Chondrocyte (in vitro differentiated cells): ENCODE results near the gene MCU. TPM values are rescaled to one million over a fixed set of nuclear protein-coding genes. Genes with fewer than 3 reads are reported as not detected.
A peak's percentile ranks its signal among the peaks of the same experiment; 100 is the strongest.
"Not testable (repeated sequence)": the region's sequence is repeated elsewhere in the genome, so short reads cannot be mapped to it uniquely, and the experiment has no call there.

ENCODE experiments used
- DNase-seq: peaks from one replicate; pipeline ENCODE4 v3.0.0; 2021; ENCODE audit warnings: mixed read lengths, low spot score
- H3K27ac Mint-ChIP-seq: one replicate; pipeline ENCODE4 v1.8.0; 2021; ENCODE audit warnings: mild to moderate bottlenecking, moderate library complexity, mixed read lengths; ENCODE audit not compliant: unreplicated experiment
- H3K27me3 Mint-ChIP-seq: 2 replicates; pipeline ENCODE4 v1.8.0; 2021; ENCODE audit warnings: low read depth, mixed read lengths
- H3K36me3 Mint-ChIP-seq: 2 replicates; pipeline ENCODE4 v1.8.0; 2021; ENCODE audit warnings: low read depth, mixed read lengths
- H3K4me1 Mint-ChIP-seq: 2 replicates; pipeline ENCODE4 v1.8.0; 2021; ENCODE audit warnings: low read depth, mild to moderate bottlenecking, mixed read lengths
- H3K4me3 Mint-ChIP-seq: one replicate; pipeline ENCODE4 v1.8.0; 2021; ENCODE audit warnings: mild to moderate bottlenecking, moderate library complexity, mixed read lengths; ENCODE audit not compliant: unreplicated experiment
- H3K9me3 Mint-ChIP-seq: 2 replicates; pipeline ENCODE4 v1.8.0; 2021; ENCODE audit warnings: low read depth, mixed read lengths
- CTCF ChIP-seq: fragments of 200-600 bp; sonication (generic); IDR thresholded peaks from 2 replicates; pipeline ENCODE4 v1.5.0; 2021; ENCODE audit warnings: antibody characterized with exemption, mild to moderate bottlenecking, moderate library complexity
- total RNA-seq: library from RNA; stranded (reverse); gene quantifications from 3 replicates; pipeline ENCODE4 v1.2.1, GENCODE V29; 2021

Gene MCU
- total RNA-seq, 1 donor from 2014 or later, result 51.8 TPM

GRCh38 chr10:72756674-72757385 is 64.9 kb downstream of the MCU start:
- Mint-ChIP-seq H3K27me3 (no peaks in the 10 kb centered on the region), H3K27ac (peak overlapping the region; percentile 13), H3K4me3 (no peak overlapping the region), H3K9me3 (no peaks in the 10 kb centered on the region), H3K36me3 (no peaks in the 10 kb centered on the region), H3K4me1 (peaks cover 48% of the 10 kb centered on the region)
- DNase-seq, result no peak
- TF ChIP-seq CTCF, result no peak

DNA sequence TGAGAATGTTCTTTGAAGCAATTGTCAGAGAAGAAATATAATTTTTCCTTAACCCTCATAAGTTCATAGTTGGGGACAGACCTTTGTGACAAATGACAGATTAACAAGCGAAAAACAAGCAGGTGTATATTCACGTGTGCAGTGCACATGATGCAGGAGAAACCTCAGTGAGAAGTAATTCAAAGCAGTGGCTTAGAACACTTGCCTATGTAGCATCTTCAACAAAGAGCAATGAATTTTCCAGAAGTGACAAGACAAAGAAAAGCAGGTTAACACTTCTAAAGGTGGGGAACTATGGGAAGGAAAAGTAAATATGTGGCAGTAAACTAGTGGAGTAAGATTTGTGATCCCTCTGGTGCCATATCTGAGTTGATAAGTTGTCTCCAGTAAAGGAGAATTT is 65.8 kb downstream of the MCU start:
- Mint-ChIP-seq H3K27me3 (no peaks in the 10 kb centered on the region), H3K4me3 (no peak overlapping the region), H3K9me3 (no peaks in the 10 kb centered on the region), H3K4me1 (peaks cover 51% of the 10 kb centered on the region), H3K36me3 (no peaks in the 10 kb centered on the region), H3K27ac (no peak overlapping the region)
- TF ChIP-seq CTCF, result no peak
- DNase-seq, result no peak

DNA sequence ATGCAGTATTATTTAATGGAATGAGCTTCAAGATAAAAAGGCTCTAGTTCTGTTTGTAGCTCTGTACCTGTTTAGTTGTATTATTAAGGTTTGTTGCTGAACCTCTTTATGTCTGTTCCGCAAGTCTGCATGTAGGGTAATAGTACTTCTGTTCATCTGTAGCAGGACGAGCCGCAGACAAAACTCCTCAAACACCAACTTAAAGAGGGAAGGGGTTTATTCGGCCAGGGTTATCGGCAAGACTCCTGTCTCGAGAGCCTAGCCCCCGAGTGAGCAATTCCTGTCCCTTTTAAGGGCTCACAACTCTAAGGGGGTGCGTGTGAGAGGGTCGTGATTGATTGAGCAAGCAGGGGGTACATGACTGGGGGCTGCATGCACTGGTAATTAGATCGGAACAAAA is 67.0 kb downstream of the MCU start:
- H3K9me3 Mint-ChIP-seq, H3K27me3 Mint-ChIP-seq, DNase-seq, H3K27ac Mint-ChIP-seq, H3K4me3 Mint-ChIP-seq, H3K36me3 Mint-ChIP-seq: not testable (repeated sequence)
- H3K4me1 Mint-ChIP-seq, result peaks cover 53% of the 10 kb centered on the region

DNA sequence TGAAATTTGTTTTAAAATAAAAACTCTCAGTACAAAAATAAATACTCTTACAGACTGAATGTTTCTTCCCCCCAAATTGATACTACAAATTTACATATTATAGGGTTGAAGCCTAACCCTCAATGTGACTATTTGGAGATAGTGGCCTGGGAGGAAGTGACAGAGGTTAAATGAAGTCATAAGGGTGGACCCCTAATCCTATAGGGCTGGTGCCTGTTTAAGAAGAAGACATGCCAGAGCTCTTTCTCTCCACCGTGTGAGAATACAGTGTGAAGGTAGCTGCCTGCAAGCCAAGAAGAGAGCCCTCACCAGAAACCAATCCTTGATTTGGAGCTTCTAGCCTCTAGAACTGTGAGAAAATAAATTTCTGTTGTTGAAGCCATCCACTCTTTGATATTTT is 67.6 kb downstream of the MCU start:
- Mint-ChIP-seq H3K27ac (no peak overlapping the region), H3K36me3 (no peaks in the 10 kb centered on the region), H3K9me3 (no peaks in the 10 kb centered on the region), H3K4me1 (peaks cover 59% of the 10 kb centered on the region), H3K4me3 (no peak overlapping the region), H3K27me3 (no peaks in the 10 kb centered on the region)
- DNase-seq, result no peak
- TF ChIP-seq CTCF, result no peak

GRCh38 chr10:72761498-72761897 is 69.6 kb downstream of the MCU start:
- DNase-seq, result no peak
- Mint-ChIP-seq H3K27ac (peak overlapping the region; percentile 23), H3K4me3 (no peak overlapping the region), H3K9me3 (no peaks in the 10 kb centered on the region), H3K36me3 (no peaks in the 10 kb centered on the region), H3K4me1 (peaks cover 60% of the 10 kb centered on the region), H3K27me3 (no peaks in the 10 kb centered on the region)
- TF ChIP-seq CTCF, result no peak

DNA sequence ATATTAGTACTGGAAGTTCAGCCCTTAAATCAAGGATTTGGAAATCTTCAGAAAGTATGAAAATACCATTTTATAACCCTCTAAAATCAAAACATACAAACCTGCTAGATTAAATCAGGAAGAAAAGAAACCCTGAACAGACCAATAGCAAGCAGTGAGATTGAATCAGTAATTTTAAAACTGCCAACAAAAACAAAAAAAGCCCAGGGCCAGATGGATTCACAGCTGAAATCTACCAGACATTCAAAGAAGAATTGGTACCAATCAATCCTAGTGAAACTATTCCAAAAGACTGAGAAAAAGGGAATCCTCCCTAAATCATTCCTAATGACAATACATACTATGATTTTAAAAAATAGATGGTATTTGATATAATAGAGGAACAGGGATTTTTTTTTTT is 70.1 kb downstream of the MCU start:
- TF ChIP-seq CTCF, result no peak
- Mint-ChIP-seq H3K27me3 (no peaks in the 10 kb centered on the region), H3K36me3 (no peaks in the 10 kb centered on the region), H3K27ac (peak overlapping the region; percentile 23), H3K4me3 (peak overlapping the region; percentile 20), H3K4me1 (peaks cover 56% of the 10 kb centered on the region), H3K9me3 (no peaks in the 10 kb centered on the region)
- DNase-seq, result no peak
